HG03439 (cell line): ENCODE data around the gene NAIF1.

Experiments
- ATAC-seq: cut with Tn5 transposase; IDR thresholded peaks from one replicate; pipeline ENCODE4 v1.9.1; 2021; ENCODE audit warnings: mild to moderate bottlenecking, moderate library complexity; ENCODE audit not compliant: unreplicated experiment

The NAIF1 gene

DNA sequence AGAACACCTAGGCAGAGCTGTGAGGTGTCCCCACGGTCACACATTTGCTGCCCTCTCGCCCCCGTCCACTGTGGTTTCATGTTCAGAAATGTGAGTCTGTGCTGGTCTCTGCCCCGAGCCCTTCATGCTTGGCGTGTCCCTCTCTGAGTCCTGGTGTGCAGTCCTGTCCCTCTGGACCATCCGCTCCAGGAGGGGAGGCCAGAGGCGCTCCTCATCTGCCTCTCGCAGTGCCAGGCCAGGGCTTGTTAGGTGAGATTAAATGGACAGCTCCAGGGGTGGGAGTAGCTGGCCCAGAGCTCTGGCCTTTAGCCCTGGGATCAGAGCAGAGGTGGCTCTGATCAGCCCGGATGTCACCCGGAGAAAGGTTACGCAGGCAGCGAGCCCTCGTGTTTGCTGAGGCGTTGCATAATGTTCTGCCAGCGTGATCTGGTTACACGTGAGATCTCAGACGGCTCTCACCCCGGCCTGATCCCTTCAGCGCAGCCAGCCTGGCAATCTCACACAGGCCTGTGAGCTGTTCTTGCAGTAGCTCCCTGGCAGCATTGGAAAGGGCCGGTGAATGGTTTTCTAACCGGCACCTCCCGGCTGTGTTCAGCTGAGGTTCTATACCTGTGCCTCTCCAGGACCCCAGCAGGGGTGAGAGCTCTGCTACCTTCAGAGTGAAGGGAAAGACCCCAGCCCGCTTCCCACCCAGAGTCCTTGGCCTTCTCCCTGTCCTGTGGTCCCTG lies 35.9 kb upstream of the NAIF1 start:
- ATAC-seq = no peak

GRCh38 chr9:128102196-128102595 lies 35.1 kb upstream of the NAIF1 start:
- no peak for ATAC-seq

DNA sequence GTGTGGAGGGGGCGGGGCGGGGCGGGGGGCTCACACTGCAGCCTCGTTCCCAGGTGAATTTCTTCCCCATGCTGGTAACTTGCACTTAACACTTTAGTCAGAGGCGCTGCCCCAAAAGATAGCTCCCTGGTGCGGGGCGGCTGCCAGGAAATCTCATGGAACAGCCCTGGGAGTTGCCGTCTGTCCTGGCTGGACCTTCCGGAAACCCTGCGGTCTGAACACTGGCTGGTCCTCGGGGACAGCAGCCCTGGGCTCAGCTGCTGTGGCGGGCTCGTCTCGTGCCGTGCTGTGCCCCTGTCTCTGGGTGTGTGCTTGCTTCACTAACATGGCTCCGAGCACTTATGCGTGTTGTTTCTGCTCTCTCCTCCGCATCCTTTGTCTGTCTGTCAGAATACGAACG lies 34.6 kb upstream of the NAIF1 start:
- ATAC-seq = no peak

DNA sequence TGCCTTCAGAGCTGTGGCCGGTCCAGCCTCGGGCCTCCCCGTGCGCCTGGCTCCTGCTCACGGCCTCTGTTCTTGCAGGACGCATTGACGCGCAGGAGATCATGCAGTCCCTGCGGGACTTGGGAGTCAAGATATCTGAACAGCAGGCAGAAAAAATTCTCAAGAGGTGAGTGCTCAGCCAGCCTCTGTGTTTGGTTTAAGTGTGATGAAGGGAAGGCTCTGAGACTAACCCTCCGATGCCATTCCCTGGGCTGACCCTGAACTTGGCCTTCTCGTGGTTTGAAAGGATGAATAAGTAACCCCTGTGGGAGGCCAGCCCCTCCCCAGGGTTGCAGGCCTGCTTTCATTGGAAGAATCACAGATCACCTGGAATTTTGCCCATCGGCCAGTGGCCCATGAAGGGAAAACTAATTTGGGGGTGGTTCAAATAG lies 34.1 kb upstream of the NAIF1 start:
- ATAC-seq = no peak

DNA sequence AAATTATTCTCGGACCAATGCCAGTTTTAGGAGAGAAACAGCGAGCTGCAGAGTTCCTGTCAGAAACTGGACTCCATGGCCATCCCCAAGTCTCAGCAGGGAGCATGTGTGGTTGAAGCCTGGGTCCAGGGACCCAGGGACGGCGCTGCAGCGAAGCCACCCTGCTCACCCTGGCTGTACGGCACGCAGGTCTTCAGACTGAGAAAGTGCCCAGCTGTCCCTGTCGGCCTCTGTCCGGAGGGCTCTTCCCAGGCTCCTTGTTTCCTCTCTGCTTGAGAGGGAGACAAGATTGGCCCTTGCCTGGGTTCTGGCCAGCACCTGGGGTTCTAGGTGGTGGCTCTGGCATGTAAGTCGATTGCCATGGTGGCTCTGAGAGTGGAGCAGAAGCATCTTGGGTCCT lies 33.5 kb upstream of the NAIF1 start:
- no peak for ATAC-seq

GRCh38 chr9:128099932-128100491 lies 32.9 kb upstream of the NAIF1 start:
- ATAC-seq = no peak

DNA sequence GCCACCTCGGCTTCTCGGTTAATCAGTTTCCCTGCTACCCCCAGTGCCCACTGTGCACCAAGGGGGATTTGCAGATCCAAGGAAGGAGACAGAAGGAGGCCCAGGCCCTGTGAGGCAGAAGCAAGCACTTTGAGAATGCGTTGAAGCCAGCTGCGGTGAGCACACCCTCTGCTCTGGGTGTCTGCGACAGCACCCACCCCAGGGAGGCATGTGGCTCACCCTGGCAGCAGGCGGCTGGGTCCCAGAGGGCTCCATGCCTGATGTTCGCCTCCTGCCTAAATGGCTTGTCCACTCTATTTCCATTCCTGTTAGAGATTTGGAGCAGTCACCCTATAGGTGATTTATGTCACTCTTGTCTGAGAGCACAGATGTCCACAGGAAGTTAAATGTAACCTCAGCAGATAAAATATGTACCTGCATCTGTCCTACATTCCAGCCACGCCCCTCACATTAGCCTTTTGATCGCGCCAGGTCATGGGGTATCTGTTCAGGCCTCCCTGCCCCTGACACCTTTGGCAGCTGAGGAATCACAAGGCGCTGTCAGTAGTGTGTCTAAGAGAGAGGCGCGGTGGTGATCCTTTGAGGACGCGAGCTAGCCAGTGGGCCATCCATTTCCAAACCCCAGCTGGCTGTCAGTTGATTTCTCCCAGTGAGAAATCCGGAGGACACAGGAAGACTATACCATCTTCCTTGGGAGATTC lies 32.3 kb upstream of the NAIF1 start:
- ATAC-seq = no peak

GRCh38 chr9:128098297-128099230 lies 31.4 kb upstream of the NAIF1 start:
- ATAC-seq = no peak

GRCh38 chr9:128097543-128098296 lies 30.6 kb upstream of the NAIF1 start:
- no peak for ATAC-seq

DNA sequence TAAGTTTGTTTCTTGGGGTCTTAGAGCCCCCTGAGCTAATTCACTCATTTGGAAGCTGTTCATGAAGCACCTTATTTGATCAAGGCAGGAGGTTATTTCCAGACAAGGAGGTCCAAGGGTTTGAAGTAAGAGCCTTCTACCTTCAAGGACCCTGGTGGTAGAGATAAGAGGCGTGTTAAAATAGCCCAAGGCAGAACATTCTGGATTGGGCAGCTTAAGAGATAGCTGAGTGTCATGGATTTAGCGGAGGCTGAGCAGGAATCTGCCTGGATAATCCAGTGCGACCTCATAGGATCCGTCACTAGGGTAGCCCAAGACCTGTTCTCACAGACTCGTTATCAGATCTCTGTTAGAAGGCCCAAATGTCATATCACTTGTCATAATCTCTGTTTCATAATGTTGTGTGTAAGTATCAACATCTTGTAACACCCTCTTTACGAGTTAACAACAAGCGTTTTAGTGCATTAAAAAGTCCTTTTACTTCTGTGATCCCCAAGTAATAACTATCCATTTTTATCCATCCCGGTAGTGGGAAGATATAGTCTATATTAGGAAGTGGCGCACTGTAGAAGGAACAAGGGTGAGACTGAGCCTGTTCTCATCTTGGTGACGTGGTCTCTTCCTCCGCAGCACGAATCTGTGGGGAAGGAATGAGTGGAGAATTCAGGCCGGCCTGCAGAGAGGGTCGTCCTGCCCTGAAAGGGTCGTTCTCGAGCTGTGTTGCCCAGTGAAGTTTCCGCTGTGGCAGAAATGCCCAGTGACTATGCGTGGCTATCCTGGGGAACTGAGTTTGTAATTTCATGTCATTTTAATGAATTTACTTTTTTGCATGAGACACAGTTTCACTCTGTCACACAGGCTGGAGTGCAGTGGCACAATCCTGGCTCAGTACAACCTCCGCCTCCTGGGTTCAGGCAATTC lies 29.8 kb upstream of the NAIF1 start:
- no peak for ATAC-seq

GRCh38 chr9:128094950-128095544 lies 27.9 kb upstream of the NAIF1 start:
- ATAC-seq = no peak

DNA sequence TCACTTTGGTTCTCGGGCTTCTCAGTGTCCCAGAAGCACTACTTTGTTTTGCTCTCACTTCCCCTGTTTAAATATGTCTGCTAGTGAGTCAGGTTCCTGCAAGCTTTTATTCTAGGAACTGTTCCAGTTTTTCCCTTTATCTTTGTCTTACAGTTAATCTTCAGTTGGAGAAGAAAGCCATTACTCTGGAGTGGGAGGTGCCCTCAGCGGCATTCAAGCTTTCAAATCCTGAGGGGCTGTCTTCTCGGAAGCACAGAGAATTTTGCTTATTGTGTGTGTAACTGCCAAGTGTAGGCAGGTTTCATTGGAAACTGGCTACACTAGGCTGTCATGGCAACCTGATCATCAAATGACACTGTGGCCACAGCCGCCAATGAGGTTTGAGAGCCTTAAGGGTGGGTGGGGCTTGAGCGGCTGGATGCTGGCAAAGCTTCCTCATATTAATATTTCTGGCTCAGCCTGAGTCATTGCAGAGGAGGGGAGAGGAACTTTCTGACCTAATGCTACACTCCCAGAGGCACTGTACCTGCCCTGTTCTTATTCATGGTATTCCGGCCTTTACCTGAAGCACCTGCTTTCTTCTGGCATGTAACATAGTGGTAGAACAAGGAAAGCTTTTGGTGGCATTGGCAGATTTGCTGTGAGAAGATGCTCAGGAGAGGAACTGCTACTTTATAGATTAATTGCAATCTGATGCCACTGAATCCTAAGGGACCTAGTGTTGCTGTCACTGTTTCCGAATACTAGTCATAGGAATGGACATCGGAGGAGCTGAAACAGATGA lies 27.2 kb upstream of the NAIF1 start:
- ATAC-seq = peak; percentile 87

DNA sequence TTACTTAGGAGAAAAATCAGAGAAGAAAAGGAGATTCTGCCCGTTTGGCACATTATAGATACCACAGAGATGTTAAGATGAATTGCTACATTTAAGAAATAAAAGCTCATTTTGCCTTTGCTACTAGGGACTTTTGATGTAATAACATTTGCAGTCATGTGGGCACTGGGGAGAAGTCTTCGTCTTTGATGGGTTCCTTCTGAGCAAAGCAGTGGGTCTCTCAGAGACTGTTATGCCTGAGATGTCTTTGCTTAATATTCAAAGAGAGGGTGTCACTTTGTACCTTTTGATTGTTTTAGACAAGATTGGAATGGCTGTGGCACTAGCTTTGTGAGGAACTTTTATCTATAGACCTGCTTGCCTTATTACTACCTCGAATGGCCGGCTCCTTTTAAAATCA lies 25.9 kb upstream of the NAIF1 start:
- ATAC-seq = no peak

DNA sequence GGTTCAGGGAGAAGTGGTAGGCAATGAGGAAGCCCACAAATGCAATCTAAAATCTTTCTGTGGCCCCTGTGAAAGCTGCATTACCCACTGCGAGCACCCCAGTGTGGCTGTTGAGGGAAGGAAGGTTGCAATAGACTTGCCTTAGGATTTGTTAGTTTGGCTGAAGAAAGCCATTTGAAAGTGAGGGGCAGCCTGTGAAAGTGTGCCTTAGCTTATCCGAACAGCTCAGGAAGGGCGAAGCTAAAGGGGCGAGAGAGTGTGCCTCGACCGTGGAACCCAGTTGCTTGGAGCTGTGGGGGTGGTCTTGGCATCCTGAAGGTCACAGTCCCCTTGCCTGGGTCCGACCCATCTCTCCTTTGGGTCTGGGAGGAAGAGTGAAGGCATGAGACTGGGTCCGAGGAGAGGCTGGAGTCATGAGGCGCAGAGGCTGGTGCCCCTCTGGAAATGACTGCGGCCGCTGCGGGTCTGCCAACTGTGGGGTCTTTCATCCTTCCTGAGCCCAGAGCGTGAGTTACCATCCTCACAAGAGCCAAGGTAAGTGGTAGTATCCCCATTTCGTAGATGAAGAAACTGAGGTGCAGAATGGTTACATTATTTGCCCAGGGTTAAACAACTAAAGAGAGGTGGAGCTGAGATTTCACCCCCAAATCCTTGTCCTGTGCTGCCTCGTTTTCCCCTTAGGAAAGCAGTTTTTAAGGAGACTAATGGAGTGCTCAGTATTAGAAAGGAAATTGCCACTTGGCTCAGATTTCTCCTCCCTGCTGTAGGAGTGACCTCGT lies 25.3 kb upstream of the NAIF1 start:
- ATAC-seq = no peak

DNA sequence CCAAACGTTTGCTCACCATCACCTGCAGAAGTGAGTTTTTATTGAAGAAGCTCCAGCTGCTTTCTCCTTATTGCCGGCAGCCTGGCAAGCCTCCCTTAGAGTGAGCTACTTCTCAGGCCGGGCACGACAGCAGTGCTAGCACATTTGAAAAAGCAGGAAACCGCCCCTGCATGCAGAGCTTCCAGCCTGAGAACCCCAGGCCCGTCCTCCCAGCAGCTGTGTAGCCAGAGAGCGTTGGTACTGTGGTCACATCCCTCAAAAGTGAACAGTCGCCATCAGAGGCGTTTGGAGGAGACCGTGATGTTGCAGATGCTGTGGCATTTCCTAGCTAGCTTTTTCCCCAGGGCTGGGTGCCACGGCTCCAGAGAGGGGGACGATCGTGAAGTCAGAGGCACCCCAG lies 24.5 kb upstream of the NAIF1 start:
- ATAC-seq = no peak

DNA sequence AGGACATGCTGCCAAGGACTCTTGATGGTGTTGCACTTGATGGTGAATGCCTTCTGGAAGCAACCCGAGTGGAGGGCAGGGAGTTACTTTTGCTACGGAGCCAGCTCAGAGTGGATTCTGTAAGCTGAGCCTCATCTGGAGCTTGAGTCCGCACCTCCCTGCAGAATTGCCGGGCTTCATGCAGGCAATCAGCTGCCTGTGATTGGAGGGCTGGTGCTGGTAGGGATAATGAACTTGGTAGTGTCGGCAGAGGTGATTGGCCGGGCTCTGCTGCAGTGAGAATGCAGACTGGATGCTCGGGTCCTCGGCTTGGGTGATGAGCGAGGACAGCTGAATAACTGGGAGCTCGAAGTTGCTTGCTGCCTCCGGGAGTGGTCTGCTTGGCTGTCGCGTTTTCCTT lies 24.0 kb upstream of the NAIF1 start:
- no peak for ATAC-seq

DNA sequence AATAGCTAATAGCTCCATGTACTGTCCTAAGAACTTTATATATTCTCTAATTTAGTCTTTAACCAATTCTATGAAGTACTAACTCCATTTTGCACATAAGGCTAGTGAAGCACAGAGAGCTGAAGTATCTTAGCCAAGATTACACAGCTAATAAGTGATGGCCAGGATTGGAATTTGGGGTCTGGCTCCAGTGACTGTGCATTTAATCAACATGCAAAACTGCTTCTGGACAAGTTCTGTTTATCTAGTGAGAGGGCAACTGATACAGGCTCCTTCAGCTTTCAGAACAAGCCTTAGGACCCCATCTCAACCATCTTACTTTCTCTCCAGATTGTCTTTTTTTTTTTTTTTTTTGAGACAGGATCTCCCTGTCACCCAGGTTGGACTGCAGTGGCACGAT lies 22.2 kb upstream of the NAIF1 start:
- no peak for ATAC-seq
